ENCODE measurements around the gene PTCH1.

- TF ChIP-seq CTCF (IDR thresholded peaks at IDR 0.05; ENCODE audit: low read length) (no peak), EZH2 (optimal IDR thresholded peaks at IDR 0.05; ENCODE audit: low read depth, low read length) (no peak)
Observed at GRCh38 chr9:95399261-95399660, 117.5 kb downstream of the PTCH1 start.
